WTC11 (cell line): ENCODE data around the gene ZNF729. TPM values are rescaled to one million over a fixed set of nuclear protein-coding genes. Genes with fewer than 3 reads are reported as not detected.
"Not testable (repeated sequence)": the region's sequence is repeated elsewhere in the genome, so short reads cannot be mapped to it uniquely, and the experiment has no call there.

Source experiments
- ATAC-seq: fragments of 200-7000 bp; cut with Tn5 transposase; 2 replicates; pipeline ENCODE4 v1.10.0; 2021; ENCODE audit warnings: mild to moderate bottlenecking, moderate library complexity
- CTCF ChIA-PET: fragments of 300-600 bp; sonication (Branson Sonifier 250); formaldehyde crosslinking; loops from one replicate; lab custom pipeline; 2021; ENCODE audit warnings: antibody characterized with exemption; lab: Charles Lee
- POLR2A ChIA-PET: fragments of 350-600 bp; sonication (Branson Sonifier 250); formaldehyde crosslinking; loops from one replicate; lab custom pipeline; 2021; ENCODE audit warnings: antibody characterized with exemption; lab: Charles Lee
- DNase-seq: peaks from one replicate; pipeline ENCODE4 v3.0.0; 2021; ENCODE audit warnings: low spot score
- H3K27ac Mint-ChIP-seq: 2 replicates; pipeline ENCODE4 v1.8.0; 2021; ENCODE audit warnings: mixed read lengths
- H3K27me3 Mint-ChIP-seq: 2 replicates; pipeline ENCODE4 v1.8.0; 2021; ENCODE audit warnings: low read depth, mild to moderate bottlenecking, moderate library complexity, mixed read lengths
- H3K36me3 Mint-ChIP-seq: 2 replicates; pipeline ENCODE4 v1.8.0; 2021; ENCODE audit warnings: mixed read lengths
- H3K4me1 Mint-ChIP-seq: 2 replicates; pipeline ENCODE4 v1.8.0; 2022; ENCODE audit warnings: mixed read lengths
- H3K4me3 Mint-ChIP-seq: 2 replicates; pipeline ENCODE4 v1.8.0; 2021; ENCODE audit warnings: mild to moderate bottlenecking, moderate library complexity, mixed read lengths
- H3K9me3 Mint-ChIP-seq: 2 replicates; pipeline ENCODE4 v1.8.0; 2021; ENCODE audit warnings: mixed read lengths
- ELF4 ChIP-seq: sonication (generic); formaldehyde crosslinking; IDR thresholded peaks from 2 replicates; pipeline ENCODE4 v1.8.1; 2022; ENCODE audit warnings: low read depth, mild to moderate bottlenecking, moderate library complexity, missing genetic modification reagents
- ETV6 ChIP-seq: sonication (generic); formaldehyde crosslinking; IDR thresholded peaks from 2 replicates; pipeline ENCODE4 v1.8.1; 2022; ENCODE audit warnings: mild to moderate bottlenecking, missing genetic modification reagents
- GTF2I ChIP-seq: fragments of 250-450 bp; sonication (Bioruptor Pico); conservative IDR thresholded peaks from 2 replicates; pipeline ENCODE4 v1.4.0; 2021; ENCODE audit warnings: mild to moderate bottlenecking
- KAT7 ChIP-seq: sonication (generic); formaldehyde crosslinking; IDR thresholded peaks from 2 replicates; pipeline ENCODE4 v1.8.1; 2023; ENCODE audit warnings: missing genetic modification reagents, mild to moderate bottlenecking, borderline replicate concordance
- MXD4 ChIP-seq: fragments of 250-450 bp; sonication (Bioruptor Pico); IDR thresholded peaks from 2 replicates; pipeline ENCODE4 v1.8.0; 2021; ENCODE audit warnings: mild to moderate bottlenecking, moderate library complexity, borderline replicate concordance
- NFYB ChIP-seq: sonication (generic); formaldehyde crosslinking; conservative IDR thresholded peaks from 2 replicates; pipeline ENCODE4 v1.8.0; 2022; ENCODE audit warnings: low read depth, missing genetic modification reagents
- SP1 ChIP-seq: sonication (generic); formaldehyde crosslinking; conservative IDR thresholded peaks from 2 replicates; pipeline ENCODE4 v1.8.1; 2022; ENCODE audit warnings: missing genetic modification reagents
- TEAD1 ChIP-seq: sonication (generic); formaldehyde crosslinking; IDR thresholded peaks from 2 replicates; pipeline ENCODE4 v1.8.0; 2022; ENCODE audit warnings: mild to moderate bottlenecking, missing genetic modification reagents
- TP53 ChIP-seq: sonication (generic); formaldehyde crosslinking; IDR thresholded peaks from 2 replicates; pipeline ENCODE4 v1.8.1; 2023; ENCODE audit warnings: mild to moderate bottlenecking, missing genetic modification reagents
- ZNF121 ChIP-seq: sonication (generic); formaldehyde crosslinking; IDR thresholded peaks from 2 replicates; pipeline ENCODE4 v1.8.0; 2023; ENCODE audit warnings: missing genetic modification reagents
- ZNF138 ChIP-seq: sonication (generic); formaldehyde crosslinking; conservative IDR thresholded peaks from 2 replicates; pipeline ENCODE4 v1.8.1; 2022; ENCODE audit warnings: mild to moderate bottlenecking, moderate library complexity, missing genetic modification reagents
- ZNF396 ChIP-seq: fragments of 250-450 bp; sonication (Bioruptor Pico); IDR thresholded peaks from 2 replicates; pipeline ENCODE4 v1.8.0; 2021; ENCODE audit warnings: mild to moderate bottlenecking, moderate library complexity, borderline replicate concordance
- ZNF416 ChIP-seq: fragments of 250-450 bp; sonication (Bioruptor Pico); IDR thresholded peaks from 2 replicates; pipeline ENCODE4 v1.9.0; 2021; ENCODE audit warnings: mild to moderate bottlenecking, inconsistent platforms
- ZNF423 ChIP-seq: fragments of 250-450 bp; sonication (Bioruptor Pico); IDR thresholded peaks from 2 replicates; pipeline ENCODE4 v2.1.2; 2022; ENCODE audit warnings: mild to moderate bottlenecking, moderate library complexity
- total RNA-seq: library from RNA; stranded (reverse); gene quantifications from 3 replicates; pipeline ENCODE4 v1.2.3, GENCODE V29; 2021
- TF ChIP-seq, protein P1 (sequence below): sonication (generic); formaldehyde crosslinking; IDR thresholded peaks from 2 replicates; pipeline ENCODE4 v1.8.0; 2022; ENCODE audit warnings: mild to moderate bottlenecking, missing genetic modification reagents
- TF ChIP-seq, protein P2 (sequence below): sonication (generic); formaldehyde crosslinking; IDR thresholded peaks from 2 replicates; pipeline ENCODE4 v1.8.1; 2022; ENCODE audit warnings: missing genetic modification reagents, borderline replicate concordance
- TF ChIP-seq, protein P3 (sequence below): sonication (generic); formaldehyde crosslinking; IDR thresholded peaks from 2 replicates; pipeline ENCODE4 v1.8.0; 2022; ENCODE audit warnings: mild to moderate bottlenecking, missing genetic modification reagents
- TF ChIP-seq, protein P4 (sequence below): sonication (generic); formaldehyde crosslinking; IDR thresholded peaks from 2 replicates; pipeline ENCODE4 v1.8.0; 2023; ENCODE audit warnings: missing genetic modification reagents, mild to moderate bottlenecking, borderline replicate concordance
- TF ChIP-seq, protein P5 (sequence below): sonication (generic); formaldehyde crosslinking; IDR thresholded peaks from 2 replicates; pipeline ENCODE4 v1.8.1; 2023; ENCODE audit warnings: mild to moderate bottlenecking, moderate library complexity, missing genetic modification reagents
- TF ChIP-seq, protein P6 (sequence below): fragments of 250-450 bp; sonication (Bioruptor Pico); IDR thresholded peaks from 2 replicates; pipeline ENCODE4 v1.9.0; 2021; ENCODE audit warnings: mild to moderate bottlenecking, borderline replicate concordance

Gene ZNF729
- total RNA-seq, 1 experiment from 2014 or later: not detected

DNA sequence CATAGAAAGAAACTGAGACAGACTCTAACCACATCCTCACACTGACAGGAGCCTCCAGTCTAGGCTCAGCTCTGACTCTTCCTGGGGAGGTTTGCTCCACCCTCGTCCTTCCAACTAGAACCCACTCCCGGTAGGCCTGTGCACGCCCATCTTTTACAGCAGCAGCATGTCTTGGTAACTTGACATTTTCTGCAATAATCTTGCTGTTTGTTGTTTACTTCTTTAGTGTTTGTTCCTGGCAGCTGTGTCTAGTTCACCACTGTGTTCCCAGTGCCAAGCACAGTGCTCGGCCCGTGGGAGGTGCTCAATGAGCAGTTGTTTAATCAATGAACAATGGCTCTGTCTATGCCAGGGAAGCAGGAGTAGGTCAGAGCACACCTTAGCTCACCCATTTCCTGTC, 23.1 kb upstream of the ZNF729 start:
- CTCF ChIA-PET: no interaction called here
- POLR2A ChIA-PET: no interaction called here
- Mint-ChIP-seq H3K4me1 (no peaks in the 10 kb centered on the region), H3K4me3 (no peak overlapping the region), H3K27ac (no peak overlapping the region), H3K9me3 (peaks cover 66% of the 10 kb centered on the region), H3K36me3 (peaks cover 60% of the 10 kb centered on the region), H3K27me3 (peaks cover 11% of the 10 kb centered on the region)
- DNase-seq (no peak), ATAC-seq (no peak)
- no peak for TF ChIP-seq ZNF416 (CRISPR knock-in tag)
- TF ChIP-seq TP53: no peak
- TF ChIP-seq GTF2I (CRISPR knock-in tag): no peak
- TF ChIP-seq ELF4 (CRISPR knock-in tag): no peak
- no peak for TF ChIP-seq MXD4
- no peak for TF ChIP-seq NFYB
- no peak for TF ChIP-seq ZNF396 (CRISPR knock-in tag)
- no peak for TF ChIP-seq TEAD1 (CRISPR knock-in tag)
- TF ChIP-seq KAT7 (CRISPR knock-in tag): no peak
- TF ChIP-seq, protein P1, sequence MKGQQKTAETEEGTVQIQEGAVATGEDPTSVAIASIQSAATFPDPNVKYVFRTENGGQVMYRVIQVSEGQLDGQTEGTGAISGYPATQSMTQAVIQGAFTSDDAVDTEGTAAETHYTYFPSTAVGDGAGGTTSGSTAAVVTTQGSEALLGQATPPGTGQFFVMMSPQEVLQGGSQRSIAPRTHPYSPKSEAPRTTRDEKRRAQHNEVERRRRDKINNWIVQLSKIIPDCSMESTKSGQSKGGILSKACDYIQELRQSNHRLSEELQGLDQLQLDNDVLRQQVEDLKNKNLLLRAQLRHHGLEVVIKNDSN: no peak
- TF ChIP-seq ZNF138: no peak

DNA sequence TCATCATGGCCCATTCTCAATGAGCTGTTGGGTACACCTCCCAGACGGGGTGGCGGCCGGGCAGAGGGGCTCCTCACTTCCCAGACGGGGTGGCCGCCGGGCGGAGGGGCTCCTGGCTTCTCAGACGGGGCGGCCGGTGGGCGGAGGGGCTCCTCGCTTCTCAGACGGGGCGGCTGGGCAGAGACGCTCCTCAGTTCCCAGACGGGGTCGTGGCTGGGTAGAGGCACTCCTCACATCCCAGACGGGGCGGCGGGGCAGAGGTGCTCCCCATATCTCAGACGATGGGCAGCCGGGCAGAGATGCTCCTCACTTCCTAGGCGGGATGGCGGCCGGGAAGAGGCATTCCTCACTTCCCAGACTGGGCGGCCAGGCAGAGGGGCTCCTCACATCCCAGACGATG, 35.3 kb downstream of the ZNF729 start:
- Mint-ChIP-seq H3K9me3 (peaks cover 80% of the 10 kb centered on the region), H3K36me3 (peaks cover 75% of the 10 kb centered on the region)
- DNase-seq, H3K4me1 Mint-ChIP-seq, POLR2A ChIA-PET, CTCF ChIA-PET, H3K27me3 Mint-ChIP-seq, ATAC-seq, H3K27ac Mint-ChIP-seq, H3K4me3 Mint-ChIP-seq: not testable (repeated sequence)

DNA sequence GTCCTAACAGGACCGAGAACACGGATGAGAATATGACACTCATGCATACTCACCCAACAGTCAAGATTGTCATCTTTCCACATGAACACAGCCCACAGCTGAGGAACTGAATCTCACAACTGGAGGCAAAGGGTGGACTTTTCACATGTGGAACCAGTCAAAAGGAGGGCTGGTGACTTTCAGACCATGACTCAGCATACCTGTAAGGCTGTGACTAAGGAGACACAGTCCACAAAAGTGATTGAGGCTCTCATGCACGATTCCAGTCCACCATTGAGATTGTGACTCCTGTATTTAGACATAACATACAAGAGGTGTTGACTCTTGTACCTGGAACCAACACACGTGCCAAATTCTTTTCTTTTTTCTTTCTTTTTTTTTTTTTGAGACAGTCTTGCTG, 40.0 kb downstream of the ZNF729 start:
- no peak overlapping the region for H3K4me3 Mint-ChIP-seq
- H3K27ac Mint-ChIP-seq: no peak overlapping the region
- ChIA-PET POLR2A (no interaction called here), CTCF (no interaction called here)
- H3K36me3 Mint-ChIP-seq: peaks cover 92% of the 10 kb centered on the region
- H3K27me3 Mint-ChIP-seq: peaks cover 1% of the 10 kb centered on the region
- ATAC-seq: no peak
- no peak for DNase-seq
- H3K9me3 Mint-ChIP-seq: peaks cover 90% of the 10 kb centered on the region
- no peaks in the 10 kb centered on the region for H3K4me1 Mint-ChIP-seq
- TF ChIP-seq, protein P2, sequence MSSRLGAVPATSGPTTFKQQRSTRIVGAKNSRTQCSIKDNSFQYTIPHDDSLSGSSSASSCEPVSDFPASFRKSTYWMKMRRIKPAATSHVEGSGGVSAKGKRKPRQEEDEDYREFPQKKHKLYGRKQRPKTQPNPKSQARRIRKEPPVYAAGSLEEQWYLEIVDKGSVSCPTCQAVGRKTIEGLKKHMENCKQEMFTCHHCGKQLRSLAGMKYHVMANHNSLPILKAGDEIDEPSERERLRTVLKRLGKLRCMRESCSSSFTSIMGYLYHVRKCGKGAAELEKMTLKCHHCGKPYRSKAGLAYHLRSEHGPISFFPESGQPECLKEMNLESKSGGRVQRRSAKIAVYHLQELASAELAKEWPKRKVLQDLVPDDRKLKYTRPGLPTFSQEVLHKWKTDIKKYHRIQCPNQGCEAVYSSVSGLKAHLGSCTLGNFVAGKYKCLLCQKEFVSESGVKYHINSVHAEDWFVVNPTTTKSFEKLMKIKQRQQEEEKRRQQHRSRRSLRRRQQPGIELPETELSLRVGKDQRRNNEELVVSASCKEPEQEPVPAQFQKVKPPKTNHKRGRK (CRISPR knock-in tag): no peak
- TF ChIP-seq, protein P3, sequence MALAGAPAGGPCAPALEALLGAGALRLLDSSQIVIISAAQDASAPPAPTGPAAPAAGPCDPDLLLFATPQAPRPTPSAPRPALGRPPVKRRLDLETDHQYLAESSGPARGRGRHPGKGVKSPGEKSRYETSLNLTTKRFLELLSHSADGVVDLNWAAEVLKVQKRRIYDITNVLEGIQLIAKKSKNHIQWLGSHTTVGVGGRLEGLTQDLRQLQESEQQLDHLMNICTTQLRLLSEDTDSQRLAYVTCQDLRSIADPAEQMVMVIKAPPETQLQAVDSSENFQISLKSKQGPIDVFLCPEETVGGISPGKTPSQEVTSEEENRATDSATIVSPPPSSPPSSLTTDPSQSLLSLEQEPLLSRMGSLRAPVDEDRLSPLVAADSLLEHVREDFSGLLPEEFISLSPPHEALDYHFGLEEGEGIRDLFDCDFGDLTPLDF (CRISPR knock-in tag): no peak
- TF ChIP-seq NFYB (no peak), ETV6 (CRISPR knock-in tag) (no peak), ZNF423 (no peak), ZNF121 (CRISPR knock-in tag) (no peak), SP1 (CRISPR knock-in tag) (no peak)
- TF ChIP-seq, protein P4, sequence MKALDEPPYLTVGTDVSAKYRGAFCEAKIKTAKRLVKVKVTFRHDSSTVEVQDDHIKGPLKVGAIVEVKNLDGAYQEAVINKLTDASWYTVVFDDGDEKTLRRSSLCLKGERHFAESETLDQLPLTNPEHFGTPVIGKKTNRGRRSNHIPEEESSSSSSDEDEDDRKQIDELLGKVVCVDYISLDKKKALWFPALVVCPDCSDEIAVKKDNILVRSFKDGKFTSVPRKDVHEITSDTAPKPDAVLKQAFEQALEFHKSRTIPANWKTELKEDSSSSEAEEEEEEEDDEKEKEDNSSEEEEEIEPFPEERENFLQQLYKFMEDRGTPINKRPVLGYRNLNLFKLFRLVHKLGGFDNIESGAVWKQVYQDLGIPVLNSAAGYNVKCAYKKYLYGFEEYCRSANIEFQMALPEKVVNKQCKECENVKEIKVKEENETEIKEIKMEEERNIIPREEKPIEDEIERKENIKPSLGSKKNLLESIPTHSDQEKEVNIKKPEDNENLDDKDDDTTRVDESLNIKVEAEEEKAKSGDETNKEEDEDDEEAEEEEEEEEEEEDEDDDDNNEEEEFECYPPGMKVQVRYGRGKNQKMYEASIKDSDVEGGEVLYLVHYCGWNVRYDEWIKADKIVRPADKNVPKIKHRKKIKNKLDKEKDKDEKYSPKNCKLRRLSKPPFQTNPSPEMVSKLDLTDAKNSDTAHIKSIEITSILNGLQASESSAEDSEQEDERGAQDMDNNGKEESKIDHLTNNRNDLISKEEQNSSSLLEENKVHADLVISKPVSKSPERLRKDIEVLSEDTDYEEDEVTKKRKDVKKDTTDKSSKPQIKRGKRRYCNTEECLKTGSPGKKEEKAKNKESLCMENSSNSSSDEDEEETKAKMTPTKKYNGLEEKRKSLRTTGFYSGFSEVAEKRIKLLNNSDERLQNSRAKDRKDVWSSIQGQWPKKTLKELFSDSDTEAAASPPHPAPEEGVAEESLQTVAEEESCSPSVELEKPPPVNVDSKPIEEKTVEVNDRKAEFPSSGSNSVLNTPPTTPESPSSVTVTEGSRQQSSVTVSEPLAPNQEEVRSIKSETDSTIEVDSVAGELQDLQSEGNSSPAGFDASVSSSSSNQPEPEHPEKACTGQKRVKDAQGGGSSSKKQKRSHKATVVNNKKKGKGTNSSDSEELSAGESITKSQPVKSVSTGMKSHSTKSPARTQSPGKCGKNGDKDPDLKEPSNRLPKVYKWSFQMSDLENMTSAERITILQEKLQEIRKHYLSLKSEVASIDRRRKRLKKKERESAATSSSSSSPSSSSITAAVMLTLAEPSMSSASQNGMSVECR (CRISPR knock-in tag): no peak
- TF ChIP-seq, protein P5, sequence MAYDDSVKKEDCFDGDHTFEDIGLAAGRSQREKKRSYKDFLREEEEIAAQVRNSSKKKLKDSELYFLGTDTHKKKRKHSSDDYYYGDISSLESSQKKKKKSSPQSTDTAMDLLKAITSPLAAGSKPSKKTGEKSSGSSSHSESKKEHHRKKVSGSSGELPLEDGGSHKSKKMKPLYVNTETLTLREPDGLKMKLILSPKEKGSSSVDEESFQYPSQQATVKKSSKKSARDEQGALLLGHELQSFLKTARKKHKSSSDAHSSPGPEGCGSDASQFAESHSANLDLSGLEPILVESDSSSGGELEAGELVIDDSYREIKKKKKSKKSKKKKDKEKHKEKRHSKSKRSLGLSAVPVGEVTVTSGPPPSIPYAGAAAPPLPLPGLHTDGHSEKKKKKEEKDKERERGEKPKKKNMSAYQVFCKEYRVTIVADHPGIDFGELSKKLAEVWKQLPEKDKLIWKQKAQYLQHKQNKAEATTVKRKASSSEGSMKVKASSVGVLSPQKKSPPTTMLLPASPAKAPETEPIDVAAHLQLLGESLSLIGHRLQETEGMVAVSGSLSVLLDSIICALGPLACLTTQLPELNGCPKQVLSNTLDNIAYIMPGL (CRISPR knock-in tag): no peak
- TF ChIP-seq, protein P6, sequence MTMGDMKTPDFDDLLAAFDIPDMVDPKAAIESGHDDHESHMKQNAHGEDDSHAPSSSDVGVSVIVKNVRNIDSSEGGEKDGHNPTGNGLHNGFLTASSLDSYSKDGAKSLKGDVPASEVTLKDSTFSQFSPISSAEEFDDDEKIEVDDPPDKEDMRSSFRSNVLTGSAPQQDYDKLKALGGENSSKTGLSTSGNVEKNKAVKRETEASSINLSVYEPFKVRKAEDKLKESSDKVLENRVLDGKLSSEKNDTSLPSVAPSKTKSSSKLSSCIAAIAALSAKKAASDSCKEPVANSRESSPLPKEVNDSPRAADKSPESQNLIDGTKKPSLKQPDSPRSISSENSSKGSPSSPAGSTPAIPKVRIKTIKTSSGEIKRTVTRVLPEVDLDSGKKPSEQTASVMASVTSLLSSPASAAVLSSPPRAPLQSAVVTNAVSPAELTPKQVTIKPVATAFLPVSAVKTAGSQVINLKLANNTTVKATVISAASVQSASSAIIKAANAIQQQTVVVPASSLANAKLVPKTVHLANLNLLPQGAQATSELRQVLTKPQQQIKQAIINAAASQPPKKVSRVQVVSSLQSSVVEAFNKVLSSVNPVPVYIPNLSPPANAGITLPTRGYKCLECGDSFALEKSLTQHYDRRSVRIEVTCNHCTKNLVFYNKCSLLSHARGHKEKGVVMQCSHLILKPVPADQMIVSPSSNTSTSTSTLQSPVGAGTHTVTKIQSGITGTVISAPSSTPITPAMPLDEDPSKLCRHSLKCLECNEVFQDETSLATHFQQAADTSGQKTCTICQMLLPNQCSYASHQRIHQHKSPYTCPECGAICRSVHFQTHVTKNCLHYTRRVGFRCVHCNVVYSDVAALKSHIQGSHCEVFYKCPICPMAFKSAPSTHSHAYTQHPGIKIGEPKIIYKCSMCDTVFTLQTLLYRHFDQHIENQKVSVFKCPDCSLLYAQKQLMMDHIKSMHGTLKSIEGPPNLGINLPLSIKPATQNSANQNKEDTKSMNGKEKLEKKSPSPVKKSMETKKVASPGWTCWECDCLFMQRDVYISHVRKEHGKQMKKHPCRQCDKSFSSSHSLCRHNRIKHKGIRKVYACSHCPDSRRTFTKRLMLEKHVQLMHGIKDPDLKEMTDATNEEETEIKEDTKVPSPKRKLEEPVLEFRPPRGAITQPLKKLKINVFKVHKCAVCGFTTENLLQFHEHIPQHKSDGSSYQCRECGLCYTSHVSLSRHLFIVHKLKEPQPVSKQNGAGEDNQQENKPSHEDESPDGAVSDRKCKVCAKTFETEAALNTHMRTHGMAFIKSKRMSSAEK: no peak
